ENCODE data around the gene CDCA4.

Gene CDCA4

GRCh38 chr14:105010891-105011291, 10.0 kb downstream of the CDCA4 start:
- Histone ChIP-seq H3K4me1 (ENCODE audit: control insufficient read depth in 1 of 2, insufficient read depth in 2 of 2, low read length in 2 of 2) (peaks cover 0 to 26% of the 10 kb centered on the region in 2 donors), H3K36me3 (ENCODE audit: control insufficient read depth in 1 of 2, insufficient read depth in 2 of 2, low read length in 2 of 2) (peaks cover 4 to 23% of the 10 kb centered on the region in 2 donors), H3K4me3 (ENCODE audit: low read depth in 1 of 2, low read length in 2 of 2) (no peak overlapping the region), H3K27ac (ENCODE audit: low read length) (no peak overlapping the region), H3K9me3 (ENCODE audit: control insufficient read depth in 1 of 2, low read length in 2 of 2) (no peaks in the 10 kb centered on the region), H3K27me3 (ENCODE audit: low read depth, low read length) (no peaks in the 10 kb centered on the region)

- no peaks in the 10 kb centered on the region for H3K27me3 ChIP-seq (ENCODE audit: low read depth, low read length)
- no peak overlapping the region for H3K27ac ChIP-seq (ENCODE audit: low read length)
- H3K4me3 ChIP-seq (ENCODE audit: low read depth in 1 of 2, low read length in 2 of 2), result no peak overlapping the region
- H3K4me1 ChIP-seq (ENCODE audit: control insufficient read depth in 1 of 2, insufficient read depth in 2 of 2, low read length in 2 of 2), result peaks cover 0 to 26% of the 10 kb centered on the region in 2 donors
- H3K36me3 ChIP-seq (ENCODE audit: control insufficient read depth in 1 of 2, insufficient read depth in 2 of 2, low read length in 2 of 2), result peaks cover 4 to 23% of the 10 kb centered on the region in 2 donors
- H3K9me3 ChIP-seq (ENCODE audit: control insufficient read depth in 1 of 2, low read length in 2 of 2), result no peaks in the 10 kb centered on the region
Observed at GRCh38 chr14:105010106-105010505, 10.8 kb downstream of the CDCA4 start.

- Histone ChIP-seq H3K27me3 (ENCODE audit: low read depth, low read length) (no peaks in the 10 kb centered on the region), H3K27ac (ENCODE audit: low read length) (no peak overlapping the region), H3K4me3 (ENCODE audit: low read depth in 1 of 2, low read length in 2 of 2) (no peak overlapping the region), H3K36me3 (ENCODE audit: control insufficient read depth in 1 of 2, insufficient read depth in 2 of 2, low read length in 2 of 2) (peaks cover 4 to 23% of the 10 kb centered on the region in 2 donors), H3K9me3 (ENCODE audit: control insufficient read depth in 1 of 2, low read length in 2 of 2) (no peaks in the 10 kb centered on the region), H3K4me1 (ENCODE audit: control insufficient read depth in 1 of 2, insufficient read depth in 2 of 2, low read length in 2 of 2) (peaks cover 0 to 17% of the 10 kb centered on the region in 2 donors)
Observed at GRCh38 chr14:105007593-105008264, 13.2 kb downstream of the CDCA4 start.

GRCh38 chr14:105006831-105007592, 13.9 kb downstream of the CDCA4 start:
- H3K27ac ChIP-seq (ENCODE audit: low read length), result no peak overlapping the region
- H3K27me3 ChIP-seq (ENCODE audit: low read depth, low read length), result no peaks in the 10 kb centered on the region
- peaks cover 4 to 23% of the 10 kb centered on the region in 2 donors for H3K36me3 ChIP-seq (ENCODE audit: control insufficient read depth in 1 of 2, insufficient read depth in 2 of 2, low read length in 2 of 2)
- H3K9me3 ChIP-seq (ENCODE audit: control insufficient read depth in 1 of 2, low read length in 2 of 2), result no peaks in the 10 kb centered on the region
- no peak overlapping the region for H3K4me3 ChIP-seq (ENCODE audit: low read depth in 1 of 2, low read length in 2 of 2)
- peaks cover 0 to 12% of the 10 kb centered on the region in 2 donors for H3K4me1 ChIP-seq (ENCODE audit: control insufficient read depth in 1 of 2, insufficient read depth in 2 of 2, low read length in 2 of 2)

GRCh38 chr14:105005929-105006830, 14.7 kb downstream of the CDCA4 start:
- Histone ChIP-seq H3K36me3 (ENCODE audit: control insufficient read depth in 1 of 2, insufficient read depth in 2 of 2, low read length in 2 of 2) (peaks cover 4 to 19% of the 10 kb centered on the region in 2 donors), H3K27me3 (ENCODE audit: low read depth, low read length) (no peaks in the 10 kb centered on the region), H3K4me3 (ENCODE audit: low read depth in 1 of 2, low read length in 2 of 2) (no peak overlapping the region), H3K9me3 (ENCODE audit: control insufficient read depth in 1 of 2, low read length in 2 of 2) (no peaks in the 10 kb centered on the region), H3K4me1 (ENCODE audit: control insufficient read depth in 1 of 2, insufficient read depth in 2 of 2, low read length in 2 of 2) (peaks cover 0 to 4% of the 10 kb centered on the region in 2 donors), H3K27ac (ENCODE audit: low read length) (no peak overlapping the region)

GRCh38 chr14:105005329-105005928, 15.5 kb downstream of the CDCA4 start:
- H3K4me3 ChIP-seq (ENCODE audit: low read depth in 1 of 2, low read length in 2 of 2), result no peak overlapping the region
- H3K4me1 ChIP-seq (ENCODE audit: control insufficient read depth in 1 of 2, insufficient read depth in 2 of 2, low read length in 2 of 2), result no peaks in the 10 kb centered on the region
- H3K27ac ChIP-seq (ENCODE audit: low read length), result no peak overlapping the region
- no peaks in the 10 kb centered on the region for H3K9me3 ChIP-seq (ENCODE audit: control insufficient read depth in 1 of 2, low read length in 2 of 2)
- H3K27me3 ChIP-seq (ENCODE audit: low read depth, low read length), result no peaks in the 10 kb centered on the region
- peaks cover 4 to 14% of the 10 kb centered on the region in 2 donors for H3K36me3 ChIP-seq (ENCODE audit: control insufficient read depth in 1 of 2, insufficient read depth in 2 of 2, low read length in 2 of 2)

GRCh38 chr14:104999361-104999760, 21.5 kb downstream of the CDCA4 start:
- Histone ChIP-seq H3K36me3 (ENCODE audit: control insufficient read depth in 1 of 2, insufficient read depth in 2 of 2, low read length in 2 of 2) (peaks cover 0 to 29% of the 10 kb centered on the region in 2 donors), H3K27me3 (ENCODE audit: low read depth, low read length) (no peaks in the 10 kb centered on the region), H3K4me1 (ENCODE audit: control insufficient read depth in 1 of 2, insufficient read depth in 2 of 2, low read length in 2 of 2) (no peaks in the 10 kb centered on the region), H3K27ac (ENCODE audit: low read length) (no peak overlapping the region), H3K9me3 (ENCODE audit: control insufficient read depth in 1 of 2, low read length in 2 of 2) (no peaks in the 10 kb centered on the region), H3K4me3 (ENCODE audit: low read depth in 1 of 2, low read length in 2 of 2) (no peak overlapping the region)

- Histone ChIP-seq H3K36me3 (ENCODE audit: control insufficient read depth in 1 of 2, insufficient read depth in 2 of 2, low read length in 2 of 2) (peaks cover 0 to 34% of the 10 kb centered on the region in 2 donors), H3K27me3 (ENCODE audit: low read depth, low read length) (no peaks in the 10 kb centered on the region), H3K4me1 (ENCODE audit: control insufficient read depth in 1 of 2, insufficient read depth in 2 of 2, low read length in 2 of 2) (no peaks in the 10 kb centered on the region), H3K27ac (ENCODE audit: low read length) (no peak overlapping the region), H3K4me3 (ENCODE audit: low read depth in 1 of 2, low read length in 2 of 2) (no peak overlapping the region), H3K9me3 (ENCODE audit: control insufficient read depth in 1 of 2, low read length in 2 of 2) (no peaks in the 10 kb centered on the region)
Observed at GRCh38 chr14:104998801-104999200, 22.1 kb downstream of the CDCA4 start.

- H3K27me3 ChIP-seq (ENCODE audit: low read depth, low read length), result no peaks in the 10 kb centered on the region
- H3K4me1 ChIP-seq (ENCODE audit: control insufficient read depth in 1 of 2, insufficient read depth in 2 of 2, low read length in 2 of 2), result no peaks in the 10 kb centered on the region
- no peak overlapping the region for H3K4me3 ChIP-seq (ENCODE audit: low read depth in 1 of 2, low read length in 2 of 2)
- H3K27ac ChIP-seq (ENCODE audit: low read length), result no peak overlapping the region
- peaks cover 11 to 57% of the 10 kb centered on the region in 2 donors for H3K36me3 ChIP-seq (ENCODE audit: control insufficient read depth in 1 of 2, insufficient read depth in 2 of 2, low read length in 2 of 2)
- no peaks in the 10 kb centered on the region for H3K9me3 ChIP-seq (ENCODE audit: control insufficient read depth in 1 of 2, low read length in 2 of 2)
Observed at GRCh38 chr14:104996483-104996882, 24.4 kb downstream of the CDCA4 start.

GRCh38 chr14:104996032-104996431, 24.9 kb downstream of the CDCA4 start:
- H3K36me3 ChIP-seq (ENCODE audit: control insufficient read depth in 1 of 2, insufficient read depth in 2 of 2, low read length in 2 of 2), result peaks cover 11 to 60% of the 10 kb centered on the region in 2 donors
- H3K4me1 ChIP-seq (ENCODE audit: control insufficient read depth in 1 of 2, insufficient read depth in 2 of 2, low read length in 2 of 2), result no peaks in the 10 kb centered on the region
- H3K27me3 ChIP-seq (ENCODE audit: low read depth, low read length), result no peaks in the 10 kb centered on the region

More at GRCh38 chr14:104996032-104996431, 24.9 kb downstream of the CDCA4 start:
- H3K4me3 ChIP-seq (ENCODE audit: low read depth in 1 of 2, low read length in 2 of 2), result no peak overlapping the region
- H3K27ac ChIP-seq (ENCODE audit: low read length), result no peak overlapping the region
- no peaks in the 10 kb centered on the region for H3K9me3 ChIP-seq (ENCODE audit: control insufficient read depth in 1 of 2, low read length in 2 of 2)
